Gastrocnemius medialis (tissue), 4 donors: ENCODE measurements around the gene SLC7A14. TPM values are rescaled to one million over a fixed set of nuclear protein-coding genes. Genes with fewer than 3 reads are reported as not detected.

Experiments used
- ATAC-seq, 2 donors: fragments of 150-250 bp; one replicate each; pipeline ENCODE4 v1.9.1; 2016
- DNase-seq, 2 donors: peaks; one replicate each; pipeline ENCODE4 v3.0.0-alpha.2; 2019
- H3K27ac ChIP-seq, 4 donors: fragments of 200-600 bp; sonication (generic); 1 replicate in 1 of 4; 2 replicates in 3 of 4; pipeline ENCODE4 v1.5.1; 2016 to 2018; ENCODE audit warnings: mild to moderate bottlenecking in 2 of 4, moderate library complexity in 1 of 4
- H3K27me3 ChIP-seq, 3 donors: fragments of 200-600 bp; sonication (generic) in 2 of 3; 1 replicate in 1 of 3; 2 replicates in 2 of 3; pipeline versions ENCODE4 v1.5.1 to v1.6.0; 2016 to 2019; ENCODE audit warnings: mild to moderate bottlenecking in 1 of 3, moderate library complexity in 1 of 3
- H3K36me3 ChIP-seq, 2 donors: fragments of 200-600 bp; sonication (generic) in 1 of 2; one replicate each; pipeline ENCODE4 v1.5.1; 2017 to 2018
- H3K4me1 ChIP-seq, 2 donors: fragments of 200-600 bp; sonication (generic) in 1 of 2; one replicate each; pipeline ENCODE4 v1.5.1; 2016 to 2017; ENCODE audit warnings: mild to moderate bottlenecking in 2 of 2
- H3K4me3 ChIP-seq, 4 donors: fragments of 200-600 bp; sonication (generic) in 3 of 4; 1 replicate in 1 of 4; 2 replicates in 3 of 4; pipeline ENCODE4 v1.5.1; 2016 to 2019; ENCODE audit warnings: mild to moderate bottlenecking in 2 of 4
- H3K9me3 ChIP-seq, 3 donors: fragments of 200-600 bp; sonication (generic) in 2 of 3; 1 replicate in 1 of 3; 2 replicates in 2 of 3; pipeline ENCODE4 v1.5.1; 2016 to 2019
- POLR2A ChIP-seq, 2 donors: fragments of 450-650 bp; IDR thresholded peaks; one replicate each; pipeline ENCODE4 v1.6.1; 2017; ENCODE audit warnings: antibody characterized with exemption in 2 of 2, mild to moderate bottlenecking in 2 of 2, moderate library complexity in 2 of 2
- in situ Hi-C, 4 donors: fragments of 200-750 bp; cut with MboI; loops; one replicate each; pipeline versions ENCODE4 v1.15.0 to v1.8.0; 2017; ENCODE audit warnings: low sequenced_read_pairs in 4 of 4
- intact Hi-C: fragments of 100-400 bp; cut with DNase I; formaldehyde crosslinking; loops from one replicate; pipeline ENCODE4 v1.15.1; 2023; ENCODE audit warnings: low total_unique reads
- total RNA-seq, 4 donors: library from RNA; depleted of rRNA; stranded (reverse); fragments of >200 nt; gene quantifications; one replicate each; pipeline versions ENCODE4 v1.1.0 to v1.2.3, GENCODE V29; 2016
- TF ChIP-seq, protein P1 (sequence below), 5 experiments: fragments of 450-650 bp in 3 of 5; fragments of 200-600 bp in 2 of 5; sonication (generic) in 2 of 5; IDR thresholded peaks in 4 of 5; conservative IDR thresholded peaks in 1 of 5; 1 replicate in 4 of 5; 2 replicates in 1 of 5; pipeline ENCODE4 v1.5.1; 2016 to 2019; ENCODE audit warnings: antibody characterized with exemption in 5 of 5, mild to moderate bottlenecking in 3 of 5, moderate library complexity in 3 of 5

SLC7A14 gene
- total RNA-seq, 4 donors from 2014 or later, result 0.02 TPM; not detected in 3

DNA sequence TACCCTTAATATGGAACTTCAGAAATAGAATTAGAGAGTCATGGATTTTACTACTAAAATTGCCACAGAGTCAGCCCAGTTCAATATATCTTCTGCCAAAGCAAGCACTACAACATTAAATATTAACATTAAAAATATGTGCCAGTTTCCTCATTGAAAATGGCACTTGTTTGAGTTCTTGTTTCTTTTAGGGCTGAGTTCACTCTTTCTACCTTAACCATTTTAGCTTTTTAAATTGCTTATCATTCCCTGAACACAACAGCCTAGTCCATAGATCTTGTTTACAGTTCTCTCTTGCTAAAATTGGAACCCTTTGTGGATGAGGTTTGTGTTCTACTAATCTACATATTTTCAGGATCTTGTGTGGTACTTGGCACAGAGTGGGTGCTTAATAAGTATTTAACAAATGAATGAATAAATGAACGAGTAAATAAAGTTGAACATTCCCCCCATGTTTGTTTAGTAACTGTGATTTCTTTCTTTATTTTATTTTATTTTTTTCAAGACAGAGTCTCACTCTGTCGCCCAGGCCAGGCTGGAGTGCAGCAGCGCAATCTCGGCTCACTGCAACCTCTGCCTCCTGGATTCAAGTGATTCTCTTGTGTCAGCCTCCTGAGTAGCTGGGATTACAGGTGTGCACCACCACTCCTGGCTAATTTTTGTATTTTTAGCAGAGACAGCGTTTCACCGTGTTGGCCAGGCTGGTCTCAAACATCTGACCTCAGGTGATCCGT lies 46.0 kb upstream of the SLC7A14 start:
- Histone ChIP-seq H3K27me3 (no peaks in the 10 kb centered on the region), H3K4me3 (no peak overlapping the region), H3K4me1 (no peaks in the 10 kb centered on the region), H3K36me3 (no peaks in the 10 kb centered on the region), H3K9me3 (no peaks in the 10 kb centered on the region), H3K27ac (no peak overlapping the region)
- no peak for TF ChIP-seq POLR2A (IDR thresholded peaks at IDR 0.05)
- TF ChIP-seq, protein P1, sequence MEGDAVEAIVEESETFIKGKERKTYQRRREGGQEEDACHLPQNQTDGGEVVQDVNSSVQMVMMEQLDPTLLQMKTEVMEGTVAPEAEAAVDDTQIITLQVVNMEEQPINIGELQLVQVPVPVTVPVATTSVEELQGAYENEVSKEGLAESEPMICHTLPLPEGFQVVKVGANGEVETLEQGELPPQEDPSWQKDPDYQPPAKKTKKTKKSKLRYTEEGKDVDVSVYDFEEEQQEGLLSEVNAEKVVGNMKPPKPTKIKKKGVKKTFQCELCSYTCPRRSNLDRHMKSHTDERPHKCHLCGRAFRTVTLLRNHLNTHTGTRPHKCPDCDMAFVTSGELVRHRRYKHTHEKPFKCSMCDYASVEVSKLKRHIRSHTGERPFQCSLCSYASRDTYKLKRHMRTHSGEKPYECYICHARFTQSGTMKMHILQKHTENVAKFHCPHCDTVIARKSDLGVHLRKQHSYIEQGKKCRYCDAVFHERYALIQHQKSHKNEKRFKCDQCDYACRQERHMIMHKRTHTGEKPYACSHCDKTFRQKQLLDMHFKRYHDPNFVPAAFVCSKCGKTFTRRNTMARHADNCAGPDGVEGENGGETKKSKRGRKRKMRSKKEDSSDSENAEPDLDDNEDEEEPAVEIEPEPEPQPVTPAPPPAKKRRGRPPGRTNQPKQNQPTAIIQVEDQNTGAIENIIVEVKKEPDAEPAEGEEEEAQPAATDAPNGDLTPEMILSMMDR (IDR thresholded peaks at IDR 0.05 in 4 of 5, conservative IDR thresholded peaks at IDR 0.05 in 1 of 5), result no peak
- ATAC-seq (no peak), DNase-seq (no peak)
- in situ Hi-C loops, result no loop called here
- intact Hi-C loops, result no loop called here

DNA sequence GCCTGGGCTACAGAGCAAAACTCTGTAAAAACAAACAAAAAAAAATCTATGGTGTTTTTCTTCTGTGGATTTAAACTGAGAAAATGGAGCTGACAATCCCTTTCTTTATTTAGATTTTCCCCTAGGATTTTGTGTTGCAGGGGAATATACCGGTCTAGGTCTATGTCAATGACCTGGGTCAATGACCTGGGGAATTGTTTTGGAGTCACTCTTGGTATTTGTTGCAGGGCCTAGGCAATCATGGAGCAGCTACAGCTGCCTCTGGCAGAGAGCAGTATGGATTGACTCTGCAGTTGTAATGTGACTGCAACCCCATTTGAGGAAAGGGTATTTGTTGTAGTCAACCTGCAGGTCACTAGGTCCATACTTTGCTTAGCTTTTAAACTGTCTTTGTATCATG lies 37.6 kb upstream of the SLC7A14 start:
- no peak overlapping the region for H3K27ac ChIP-seq
- DNase-seq (no peak), ATAC-seq (no peak)
- H3K36me3 ChIP-seq, result no peaks in the 10 kb centered on the region
- intact Hi-C loops, result no loop called here
- no peaks in the 10 kb centered on the region for H3K9me3 ChIP-seq
- in situ Hi-C loops, result no loop called here
- TF ChIP-seq, protein P1 (IDR thresholded peaks at IDR 0.05 in 4 of 5, conservative IDR thresholded peaks at IDR 0.05 in 1 of 5), result no peak
- no peak for TF ChIP-seq POLR2A (IDR thresholded peaks at IDR 0.05)
- no peaks in the 10 kb centered on the region for H3K27me3 ChIP-seq
- no peaks in the 10 kb centered on the region for H3K4me1 ChIP-seq
- no peak overlapping the region for H3K4me3 ChIP-seq

DNA sequence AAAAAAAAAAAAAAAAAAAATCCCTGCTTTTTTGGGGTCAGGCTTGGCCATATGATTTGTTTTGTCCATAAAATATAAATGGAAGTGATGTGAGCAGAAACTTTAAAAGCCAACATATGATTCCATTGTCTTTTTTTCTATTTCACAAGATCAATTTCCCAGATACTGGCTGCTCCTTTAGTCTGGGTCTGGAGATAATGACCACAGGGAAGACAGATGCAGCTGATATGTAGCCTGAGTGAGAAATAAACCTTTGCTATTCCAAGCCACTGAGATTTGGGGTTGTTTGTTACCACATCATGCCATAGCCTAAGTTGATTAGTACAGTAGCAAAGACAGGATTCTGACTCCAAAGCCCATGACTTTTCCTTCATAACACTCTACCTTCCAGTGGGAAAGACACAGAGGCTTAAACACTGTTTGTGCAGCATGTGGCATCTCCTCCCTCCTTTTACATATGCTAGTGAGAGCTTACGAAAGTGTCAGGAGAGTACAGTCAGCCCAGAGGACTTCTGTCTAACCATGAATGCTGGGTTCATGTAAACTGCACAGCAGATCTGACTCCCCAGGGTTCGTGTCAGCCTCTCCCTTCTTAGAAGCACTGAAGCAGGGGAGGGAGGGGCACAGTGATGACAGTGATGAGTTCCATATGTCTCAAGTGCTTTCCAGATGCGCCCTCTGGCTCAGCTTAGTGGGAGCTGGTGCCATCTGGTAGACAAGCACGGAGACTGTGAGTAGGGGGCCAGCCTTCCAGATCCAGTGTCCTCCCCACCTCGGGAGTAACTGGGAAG lies 36.7 kb upstream of the SLC7A14 start:
- Histone ChIP-seq H3K9me3 (no peaks in the 10 kb centered on the region), H3K36me3 (no peaks in the 10 kb centered on the region), H3K27me3 (no peaks in the 10 kb centered on the region), H3K4me3 (no peak overlapping the region), H3K27ac (no peak overlapping the region), H3K4me1 (no peaks in the 10 kb centered on the region)
- intact Hi-C loops, result no loop called here
- DNase-seq (no peak), ATAC-seq (peak in 1 of 2 donors; percentile 47)
- in situ Hi-C loops, result no loop called here
- TF ChIP-seq POLR2A (IDR thresholded peaks at IDR 0.05), result no peak
- TF ChIP-seq, protein P1 (IDR thresholded peaks at IDR 0.05 in 4 of 5, conservative IDR thresholded peaks at IDR 0.05 in 1 of 5), result no peak

DNA sequence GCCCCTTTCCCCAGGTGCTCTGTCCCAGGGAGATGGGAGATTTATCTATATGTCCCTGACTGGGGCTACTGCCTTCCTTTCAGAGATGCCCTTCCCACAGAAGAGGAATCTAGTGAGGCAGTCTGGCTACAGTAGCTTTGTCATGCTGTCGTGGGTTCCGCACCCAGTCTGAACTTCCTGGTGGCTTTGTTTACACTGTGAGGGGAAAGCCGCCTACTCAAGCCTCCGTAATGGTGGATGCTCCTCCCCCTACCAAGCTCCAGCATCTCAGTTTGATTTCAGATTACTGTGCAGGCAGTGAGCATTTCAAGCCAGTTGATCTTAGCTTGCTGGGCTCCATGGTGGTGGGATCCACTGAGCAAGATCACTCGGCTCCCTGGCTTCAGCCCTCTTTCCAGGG lies 35.4 kb upstream of the SLC7A14 start:
- DNase-seq, result no peak

More for the DNA sequence above, 35.4 kb upstream of the SLC7A14 start:
- in situ Hi-C loops, result no loop called here
- TF ChIP-seq, protein P1 (IDR thresholded peaks at IDR 0.05 in 4 of 5, conservative IDR thresholded peaks at IDR 0.05 in 1 of 5), result no peak
- TF ChIP-seq POLR2A (IDR thresholded peaks at IDR 0.05), result no peak
- Histone ChIP-seq H3K4me1 (no peaks in the 10 kb centered on the region), H3K27me3 (no peaks in the 10 kb centered on the region), H3K9me3 (no peaks in the 10 kb centered on the region), H3K4me3 (no peak overlapping the region), H3K36me3 (no peaks in the 10 kb centered on the region), H3K27ac (no peak overlapping the region)
- intact Hi-C loops, result no loop called here
- no peak for ATAC-seq
